ENCODE data around the gene TLR9. TPM values are rescaled to one million over a fixed set of nuclear protein-coding genes. Genes with fewer than 3 reads are reported as not detected.

Gene TLR9
- polyA plus RNA-seq, 1 of the 3 experiments (the other 2 are of a cell fraction): 0.12 TPM

GRCh38 chr3:52253314-52254304, 28.2 kb upstream of the TLR9 start:
- peaks cover 23% of the 10 kb centered on the region for H3K79me2 ChIP-seq (ENCODE audit: insufficient read depth)
- no peak overlapping the region for H3K4me2 ChIP-seq
- H3K36me3 ChIP-seq (replicated peaks in 1 of 2; ENCODE audit: control insufficient read depth in 1 of 2, insufficient read depth in 2 of 2, low read length in 1 of 2): peaks cover 45 to 64% of the 10 kb centered on the region in 2 experiments
- no peak overlapping the region for H3K9ac ChIP-seq
- DNase-seq: no peak
- no peak for TF ChIP-seq RFX5 (IDR thresholded peaks at IDR 0.05; ENCODE audit: low read length)
- no peak for TF ChIP-seq TCF12 (IDR thresholded peaks at IDR 0.05)
- TF ChIP-seq JUND (IDR thresholded peaks at IDR 0.05): no peak
- TF ChIP-seq CHD2 (IDR thresholded peaks at IDR 0.05; ENCODE audit: low read length, partially characterized antibody): no peak
- no peak for TF ChIP-seq RAD21 (IDR thresholded peaks at IDR 0.05; ENCODE audit: low read length)
- no peak for TF ChIP-seq SIN3A (IDR thresholded peaks at IDR 0.05; ENCODE audit: borderline replicate concordance, low read depth, low read length)
- TF ChIP-seq PBX3 (IDR thresholded peaks at IDR 0.05): no peak
- TF ChIP-seq FOXM1 (IDR thresholded peaks at IDR 0.05; ENCODE audit: low read depth): no peak
- no peak for TF ChIP-seq GABPA (IDR thresholded peaks at IDR 0.05; ENCODE audit: low read depth)
- no peak for TF ChIP-seq CTCF (IDR thresholded peaks at IDR 0.05)
- no peak for TF ChIP-seq SMC3 (IDR thresholded peaks at IDR 0.05; ENCODE audit: low read depth, low read length)
- TF ChIP-seq MEF2A (IDR thresholded peaks at IDR 0.05; ENCODE audit: borderline replicate concordance, low read depth): no peak
- peaks cover 0 to 8% of the 10 kb centered on the region in 2 experiments; a peak in 1 of 4 replicates for H3K4me1 ChIP-seq (ENCODE audit: control insufficient read depth in 1 of 2, insufficient read depth in 2 of 2, low read depth in 1 of 2, low read length in 1 of 2)
- H3K9me3 ChIP-seq: no peaks in the 10 kb centered on the region
- no peaks in the 10 kb centered on the region for H3K9me2 ChIP-seq
- no peaks in the 10 kb centered on the region for H4K20me1 ChIP-seq (ENCODE audit: insufficient read depth)
- H3K27ac ChIP-seq (ENCODE audit: low read depth in 2 of 2, low read length in 1 of 2): no peak overlapping the region
- no peaks in the 10 kb centered on the region for H3K27me3 ChIP-seq (ENCODE audit: insufficient read depth)
- CTCF ChIA-PET: interaction anchor here (0.8 to 2.7 kb wide), 2 partner anchors 22 to 33 kb away, joined by 4 to 9 read pairs; no protein-coding TSS in a partner anchor
- peaks cover 19% of the 10 kb centered on the region for H3F3A ChIP-seq (replicated peaks; ENCODE audit: insufficient read depth)
- 94% methylated on average over 10 of the region's 12 CpGs for WGBS (ENCODE audit: low lambda C conversion rate)
- H2AFZ ChIP-seq (ENCODE audit: low read depth): no peak overlapping the region
- H3K4me3 ChIP-seq (ENCODE audit: low read depth in 2 of 2, low read length in 1 of 2): no peak overlapping the region
- POLR2A ChIA-PET: interaction anchor here (1.0 kb wide), 1 partner anchor 24 kb away, joined by 3 read pairs; the partner anchor contains the start of gene WDR82

- ChIA-PET POLR2A (interaction anchor here (2.6 kb wide), 1 partner anchor 28 kb away, joined by 23 read pairs; the partner anchor contains the start of gene WDR82), CTCF (interaction anchor here (1.0 to 1.9 kb wide), 4 partner anchors 10 to 248 kb away, joined by 3 to 6 read pairs (median 4); no protein-coding TSS in a partner anchor)
- no peak for TF ChIP-seq TAF1 (IDR thresholded peaks at IDR 0.05; ENCODE audit: borderline replicate concordance, low read depth, low read length)
- no peak for TF ChIP-seq RXRA (IDR thresholded peaks at IDR 0.05; ENCODE audit: borderline replicate concordance, low read depth)
- no peak for TF ChIP-seq GATA2 (CRISPR knock-in tag; IDR thresholded peaks at IDR 0.05)
- TF ChIP-seq JUND (IDR thresholded peaks at IDR 0.05): no peak
- TF ChIP-seq MAX (IDR thresholded peaks at IDR 0.05; ENCODE audit: low read depth): no peak
- TF ChIP-seq MXI1 (IDR thresholded peaks at IDR 0.05; ENCODE audit: low read depth, low read length): no peak
- TF ChIP-seq TEAD4 (IDR thresholded peaks at IDR 0.05; ENCODE audit: borderline replicate concordance, insufficient read depth): no peak
- no peak for TF ChIP-seq USF2 (IDR thresholded peaks at IDR 0.05; ENCODE audit: borderline replicate concordance, low read depth, low read length)
- TF ChIP-seq YY1 (IDR thresholded peaks at IDR 0.05; ENCODE audit: low read depth): no peak
- TF ChIP-seq EZH2phosphoT487 (IDR thresholded peaks at IDR 0.05; ENCODE audit: borderline replicate concordance, low read depth): no peak
- no peak for TF ChIP-seq GABPA (IDR thresholded peaks at IDR 0.05; ENCODE audit: low read depth)
- TF ChIP-seq NFIC (IDR thresholded peaks at IDR 0.05; ENCODE audit: borderline replicate concordance): no peak
- Histone ChIP-seq H3K4me3 (ENCODE audit: low read depth in 2 of 2, low read length in 1 of 2) (no peak overlapping the region), H3F3A (replicated peaks; ENCODE audit: insufficient read depth) (peaks cover 31% of the 10 kb centered on the region), H3K27ac (ENCODE audit: low read depth in 2 of 2, low read length in 1 of 2) (no peak overlapping the region), H3K36me3 (replicated peaks in 1 of 2; ENCODE audit: control insufficient read depth in 1 of 2, insufficient read depth in 2 of 2, low read length in 1 of 2) (peaks cover 19 to 32% of the 10 kb centered on the region in 2 experiments), H4K20me1 (ENCODE audit: insufficient read depth) (no peaks in the 10 kb centered on the region), H3K79me2 (ENCODE audit: insufficient read depth) (peaks cover 3% of the 10 kb centered on the region), H3K4me2 (no peak overlapping the region), H2AFZ (ENCODE audit: low read depth) (no peak overlapping the region), H3K9ac (no peak overlapping the region), H3K27me3 (ENCODE audit: insufficient read depth) (no peaks in the 10 kb centered on the region), H3K9me2 (no peaks in the 10 kb centered on the region), H3K9me3 (no peaks in the 10 kb centered on the region), H3K4me1 (ENCODE audit: control insufficient read depth in 1 of 2, insufficient read depth in 2 of 2, low read depth in 1 of 2, low read length in 1 of 2) (peaks cover 2 to 26% of the 10 kb centered on the region in 2 experiments; a peak in 2 of 4 replicates)
- 71% methylated on average over 1 of the region's 1 CpG for WGBS (ENCODE audit: low lambda C conversion rate)
- DNase-seq: no peak
These were observed 24.7 kb upstream of the TLR9 start for GRCh38 chr3:52250122-52250521.
